SK-N-SH (cell line): ENCODE results near the gene SLC18A2. TPM values are rescaled to one million over a fixed set of nuclear protein-coding genes. Genes with fewer than 3 reads are reported as not detected.

Source experiments
- CTCF ChIA-PET: fragments of 300-600, 350-600 bp; formaldehyde crosslinking; extraction: SDS; loops from one replicate; lab custom pipeline; 2021; lab: Yijun Ruan, JAX
- POLR2A ChIA-PET: fragments of 350-600 bp; sonication (Branson Sonifier 250); formaldehyde crosslinking; extraction: SDS; loops from one replicate; lab custom pipeline; 2020; ENCODE audit warnings: antibody characterized with exemption, inconsistent platforms; lab: Yijun Ruan, JAX
- DNase-seq: peaks from one replicate; pipeline ENCODE4 v3.0.0; 2012
- H2AFZ ChIP-seq: fragments of 200-600 bp; sonication (generic); 2 replicates; pipeline ENCODE4 v1.8.1; 2016; ENCODE audit warnings: antibody characterized with exemption, mild to moderate bottlenecking, low read depth
- H3F3A ChIP-seq: fragments of 200-600 bp; sonication (generic); replicated peaks from 2 replicates; pipeline ENCODE3; 2016; ENCODE audit warnings: antibody characterized with exemption, mild to moderate bottlenecking; ENCODE audit not compliant: insufficient read depth
- H3K27ac ChIP-seq, 2 experiments: fragments of 200-500 bp in 1 of 2; fragments of 200-600 bp in 1 of 2; sonication (Bioruptor generic) in 1 of 2; sonication (generic), shearing (Covaris generic) in 1 of 2; 2 replicates each; pipeline versions ENCODE4 v1.5.1 to v1.6.1; 2014 to 2016; ENCODE audit warnings: low read depth in 2 of 2, inconsistent platforms in 1 of 2, low read length in 1 of 2, mild to moderate bottlenecking in 1 of 2, mixed read lengths in 1 of 2
- H3K27me3 ChIP-seq: fragments of 200-600 bp; sonication (generic), shearing (Covaris generic); 2 replicates; pipeline ENCODE4 v1.6.1; 2016; ENCODE audit warnings: mixed run types; ENCODE audit not compliant: insufficient read depth
- H3K36me3 ChIP-seq, 2 experiments: fragments of 200-500 bp in 1 of 2; fragments of 200-600 bp in 1 of 2; sonication (Bioruptor generic) in 1 of 2; sonication (generic) in 1 of 2; replicated peaks in 1 of 2; 2 replicates each; pipeline versions ENCODE3 to v1.5.1; 2014 to 2016; ENCODE audit warnings: low read length in 1 of 2, mild to moderate bottlenecking in 1 of 2; ENCODE audit not compliant: insufficient read depth in 2 of 2, control insufficient read depth in 1 of 2
- H3K4me1 ChIP-seq, 2 experiments: fragments of 200-500 bp in 1 of 2; fragments of 200-600 bp in 1 of 2; sonication (Bioruptor generic) in 1 of 2; sonication (generic), shearing (Covaris generic) in 1 of 2; 2 replicates each; pipeline versions ENCODE4 v1.5.1 to v1.6.1; 2014 to 2016; ENCODE audit warnings: low read depth in 1 of 2, low read length in 1 of 2, mixed run types in 1 of 2; ENCODE audit not compliant: insufficient read depth in 2 of 2, control insufficient read depth in 1 of 2
- H3K4me2 ChIP-seq: fragments of 200-600 bp; sonication (generic), shearing (Covaris generic); 2 replicates; pipeline ENCODE4 v1.6.1; 2017; ENCODE audit warnings: mixed run types
- H3K4me3 ChIP-seq, 2 experiments: fragments of 200-500 bp in 1 of 2; fragments of 200-600 bp in 1 of 2; sonication (Bioruptor generic) in 1 of 2; sonication (generic), shearing (Covaris generic) in 1 of 2; 2 replicates each; pipeline versions ENCODE4 v1.5.1 to v1.8.1; 2014 to 2016; ENCODE audit warnings: low read depth in 2 of 2, inconsistent platforms in 1 of 2, low read length in 1 of 2, mild to moderate bottlenecking in 1 of 2, mixed read lengths in 1 of 2, moderate library complexity in 1 of 2
- H3K79me2 ChIP-seq: fragments of 200-600 bp; sonication (generic); 2 replicates; pipeline ENCODE4 v1.8.1; 2017; ENCODE audit warnings: mild to moderate bottlenecking; ENCODE audit not compliant: insufficient read depth
- H3K9ac ChIP-seq: fragments of 200-600 bp; sonication (generic); 2 replicates; pipeline ENCODE4 v1.6.1; 2017; ENCODE audit warnings: mixed run types
- H3K9me2 ChIP-seq: fragments of 200-600 bp; sonication (generic); 2 replicates; pipeline ENCODE4 v1.6.1; 2017; ENCODE audit warnings: mixed run types
- H3K9me3 ChIP-seq: fragments of 200-600 bp; sonication (generic); 2 replicates; pipeline ENCODE4 v1.6.1; 2017; ENCODE audit warnings: mixed run types, mild to moderate bottlenecking, moderate library complexity
- H4K20me1 ChIP-seq: fragments of 200-600 bp; sonication (generic); 2 replicates; pipeline ENCODE4 v1.6.1; 2017; ENCODE audit warnings: mild to moderate bottlenecking, mixed run types; ENCODE audit not compliant: insufficient read depth
- CHD2 ChIP-seq: fragments of 150-350 bp; IDR thresholded peaks from 2 replicates; pipeline ENCODE4 v1.6.1; 2018; ENCODE audit warnings: low read length; ENCODE audit not compliant: partially characterized antibody
- CTCF ChIP-seq: fragments of 200-600 bp; sonication (generic); IDR thresholded peaks from 2 replicates; pipeline ENCODE4 v1.6.1; 2017; ENCODE audit warnings: antibody characterized with exemption, mild to moderate bottlenecking, moderate library complexity
- ELF1 ChIP-seq: IDR thresholded peaks from 2 replicates; pipeline ENCODE4 v1.4.0; 2012
- GABPA ChIP-seq: IDR thresholded peaks from 2 replicates; pipeline ENCODE4 v1.4.0; 2012; ENCODE audit warnings: low read depth, mild to moderate bottlenecking
- GATA2 ChIP-seq: sonication (generic); formaldehyde crosslinking; IDR thresholded peaks from 2 replicates; pipeline ENCODE4 v1.5.0; 2020; ENCODE audit warnings: mild to moderate bottlenecking, missing genetic modification reagents
- IRF3 ChIP-seq: fragments of 150-350 bp; IDR thresholded peaks from 2 replicates; pipeline ENCODE4 v1.6.1; 2016; ENCODE audit warnings: mild to moderate bottlenecking, low read depth, low read length
- MAX ChIP-seq: IDR thresholded peaks from 2 replicates; pipeline ENCODE4 v1.4.0; 2012; ENCODE audit warnings: low read depth
- NFIC ChIP-seq: IDR thresholded peaks from 2 replicates; pipeline ENCODE4 v1.4.0; 2012; ENCODE audit warnings: borderline replicate concordance
- PBX3 ChIP-seq: IDR thresholded peaks from 2 replicates; pipeline ENCODE4; 2012
- RAD21 ChIP-seq: IDR thresholded peaks from 2 replicates; pipeline ENCODE4 v1.6.1; 2012; ENCODE audit warnings: mild to moderate bottlenecking, low read length
- REST ChIP-seq: IDR thresholded peaks from 2 replicates; pipeline ENCODE4 v1.6.1; 2012; ENCODE audit warnings: mild to moderate bottlenecking, low read depth, low read length, moderate library complexity
- RFX5 ChIP-seq: IDR thresholded peaks from 2 replicates; pipeline ENCODE4 v1.6.1; 2012; ENCODE audit warnings: mild to moderate bottlenecking, improper control_type of control experiment, low read length
- RXRA ChIP-seq: IDR thresholded peaks from 2 replicates; pipeline ENCODE4 v1.4.0; 2012; ENCODE audit warnings: low read depth, mild to moderate bottlenecking, borderline replicate concordance
- TCF12 ChIP-seq: IDR thresholded peaks from 2 replicates; pipeline ENCODE4 v1.4.0; 2012
- TEAD4 ChIP-seq: IDR thresholded peaks from 2 replicates; pipeline ENCODE4 v1.4.0; 2012; ENCODE audit warnings: mild to moderate bottlenecking, borderline replicate concordance; ENCODE audit not compliant: insufficient read depth
- USF1 ChIP-seq: IDR thresholded peaks from 2 replicates; pipeline ENCODE4 v1.4.0; 2012; ENCODE audit warnings: low read depth, borderline replicate concordance
- USF2 ChIP-seq: fragments of 150-350 bp; IDR thresholded peaks from 2 replicates; pipeline ENCODE4 v1.6.1; 2017; ENCODE audit warnings: antibody characterized with exemption, low read length, low read depth, borderline replicate concordance
- WGBS: methylation state at CpG from one replicate; pipeline ENCODE4 v1.1.6; 2017; ENCODE audit warnings: low lambda C conversion rate; 5-methylcytosine and 5-hydroxymethylcytosine counted together
- polyA plus RNA-seq, 3 experiments: library from polyadenylated mRNA; depleted of rRNA; stranded (reverse); fragments of >200 nt; gene quantifications; 2 replicates each; pipeline ENCODE4 v1.2.3, GENCODE V29; 2012

The SLC18A2 gene
- polyA plus RNA-seq, 1 of the 3 experiments (the other 2 are of a cell fraction): not detected

- TF ChIP-seq REST: no peak
- TF ChIP-seq, all 33 proteins: peak for 0
Measured at GRCh38 chr10:117261501-117261900, 20.6 kb downstream of the SLC18A2 start (continued).

GRCh38 chr10:117262291-117262902 is 21.5 kb downstream of the SLC18A2 start:
- Histone ChIP-seq H3K9ac (no peak overlapping the region), H3K27me3 (no peaks in the 10 kb centered on the region; the same call in 1 of the 2 replicates), H4K20me1 (no peaks in the 10 kb centered on the region), H3K27ac (no peak overlapping the region), H3K9me3 (no peaks in the 10 kb centered on the region), H3K9me2 (no peaks in the 10 kb centered on the region), H3F3A (no peaks in the 10 kb centered on the region), H3K4me1 (peaks cover 0 to 30% of the 10 kb centered on the region in 2 experiments; a peak in 1 of 4 replicates), H3K36me3 (no peaks in the 10 kb centered on the region), H3K4me3 (no peak overlapping the region), H2AFZ (no peak overlapping the region), H3K4me2 (no peak overlapping the region), H3K79me2 (no peaks in the 10 kb centered on the region)
- WGBS: 62% methylated on average over 10 of the region's 10 CpGs
- CTCF ChIA-PET: interaction anchor here (1.9 to 2.6 kb wide), 2 partner anchors 45 to 57 kb away, joined by 11 to 18 read pairs; no protein-coding TSS in a partner anchor
- DNase-seq: no peak
- POLR2A ChIA-PET: no interaction called here
- TF ChIP-seq GATA2 (CRISPR knock-in tag) (no peak), USF1 (no peak), CHD2 (no peak), NFIC (no peak), TEAD4 (no peak), GABPA (no peak), USF2 (no peak), MAX (no peak), RXRA (no peak), PBX3 (no peak), RAD21 (no peak), CTCF (no peak), TCF12 (no peak), ELF1 (no peak), IRF3 (no peak), RFX5 (no peak)
